DMS153 (cell line): ENCODE results near the gene CCT6B.

ENCODE experiments used
- DNase-seq: peaks from one replicate; lab custom pipeline; 2025; lab: John Stamatoyannopoulos, UW

The CCT6B gene

DNA sequence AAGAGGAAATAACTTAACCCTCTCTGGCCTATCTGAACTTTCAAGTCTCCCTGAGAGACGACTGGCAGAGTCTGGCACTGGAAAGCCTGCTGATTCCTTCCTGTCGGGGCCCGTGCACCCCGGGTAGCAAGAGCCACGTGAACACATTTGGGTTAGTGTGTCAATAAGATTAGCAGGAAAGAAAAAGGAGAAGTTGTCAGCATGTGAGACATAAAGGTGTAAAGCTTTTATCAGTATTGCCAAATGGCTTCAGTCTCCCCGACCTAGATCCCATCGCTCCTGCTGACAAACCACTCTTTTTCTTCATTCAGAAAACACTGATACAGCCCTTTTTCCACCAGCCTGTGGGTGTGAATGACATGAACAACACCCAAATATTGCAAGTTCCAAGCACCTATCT, 74.4 kb downstream of the CCT6B start:
- DNase-seq: no peak

DNA sequence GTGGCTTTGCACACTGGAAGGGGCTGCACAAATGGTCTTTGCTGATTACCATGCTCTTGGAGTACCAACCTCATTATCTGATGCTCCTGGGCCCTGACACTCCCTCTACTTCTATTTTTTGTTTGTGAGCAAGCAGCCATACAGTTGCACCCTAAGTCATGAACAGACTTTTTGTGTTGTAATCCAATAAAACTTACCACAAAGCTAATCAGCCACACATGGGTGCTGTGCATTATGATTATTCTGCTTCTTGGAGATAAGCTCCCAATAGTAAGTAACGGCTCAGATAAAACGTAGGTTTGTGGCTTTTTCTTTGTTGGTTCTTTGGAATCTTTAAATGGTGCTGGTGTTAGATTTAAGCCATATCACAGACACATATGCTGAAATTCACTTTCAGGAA, 76.2 kb downstream of the CCT6B start:
- no peak for DNase-seq

DNA sequence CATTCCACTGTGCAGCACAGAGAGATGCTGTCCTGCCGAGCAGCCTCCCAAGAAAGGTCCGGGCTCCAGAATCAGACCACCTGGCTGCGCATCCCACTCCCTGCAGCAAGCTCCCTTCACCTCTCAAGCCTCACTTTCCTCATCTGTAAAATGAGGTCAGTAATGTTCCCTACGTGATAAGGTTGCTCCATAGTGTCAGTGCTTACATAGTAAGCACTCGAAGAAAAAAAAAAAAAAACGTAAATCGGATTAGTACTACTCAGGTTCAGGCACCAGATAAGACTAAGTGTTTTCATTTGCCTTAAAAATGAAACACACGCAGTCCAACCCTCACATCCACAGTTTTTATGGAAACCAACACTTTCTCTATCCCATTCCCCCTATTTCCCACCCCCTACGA, 76.7 kb downstream of the CCT6B start:
- DNase-seq: no peak

DNA sequence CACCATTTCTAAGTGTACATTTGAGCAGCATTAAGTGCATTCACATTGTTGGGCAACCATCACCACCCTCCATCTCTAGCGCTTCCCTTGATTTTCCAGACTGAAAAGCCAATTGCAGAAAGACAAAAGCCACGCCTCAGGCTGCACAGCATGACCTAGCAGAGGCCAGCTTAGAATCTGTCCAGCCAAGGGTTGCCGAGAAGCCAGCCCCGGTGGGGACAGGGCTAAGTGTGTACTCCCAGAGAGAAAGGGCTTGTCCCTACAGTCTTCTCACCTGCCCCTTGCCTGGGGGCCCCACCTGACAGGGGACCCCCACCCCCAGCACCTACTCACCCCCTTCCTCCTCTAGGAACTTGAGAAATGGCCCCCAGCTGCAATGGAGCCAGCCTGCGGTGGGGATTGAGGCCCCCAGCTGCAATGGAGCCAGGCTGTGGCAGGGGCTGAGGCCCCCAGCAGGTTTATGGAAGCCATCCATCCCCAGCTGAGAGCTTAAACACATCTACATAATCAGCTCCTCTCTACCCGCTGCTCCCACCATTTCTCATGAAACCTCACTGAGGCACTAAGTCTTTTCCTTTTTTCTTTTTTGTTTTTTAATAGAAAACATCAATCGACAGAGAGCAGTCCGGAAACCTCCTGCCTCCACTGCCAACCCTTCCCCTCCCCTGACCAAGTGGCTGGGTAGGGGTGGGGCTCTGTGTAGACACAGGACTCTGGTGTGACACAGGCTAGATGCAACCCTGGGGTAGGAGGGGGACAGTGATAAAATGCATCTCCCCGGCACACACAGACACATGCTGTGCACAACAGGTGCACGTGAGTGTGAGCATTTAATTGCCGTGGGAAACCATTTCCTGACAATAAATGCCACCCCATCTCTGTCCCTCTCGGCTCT, 77.9 kb downstream of the CCT6B start:
- DNase-seq: no peak

DNA sequence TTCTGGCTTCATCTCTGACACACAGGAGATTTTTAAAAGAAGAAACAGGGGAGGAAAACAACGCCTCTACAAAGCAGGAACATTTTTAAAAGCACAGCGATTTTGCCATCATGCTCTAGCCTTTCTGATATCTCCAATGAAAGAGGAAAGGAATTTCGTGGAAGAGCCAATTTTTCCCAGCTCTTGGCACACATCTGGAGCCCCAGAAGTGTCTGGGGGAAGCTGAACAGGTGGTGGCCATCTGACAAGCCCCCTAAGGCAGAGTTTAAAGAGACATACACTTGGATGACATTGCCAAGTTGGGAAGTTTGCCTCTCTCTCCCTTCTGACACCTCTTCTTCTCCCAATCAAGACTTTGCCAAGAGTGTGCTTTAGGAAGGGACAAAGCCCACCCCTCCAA, 82.1 kb downstream of the CCT6B start:
- no peak for DNase-seq
